GM11168 (cell line): ENCODE results near the gene PTPN5.
"Not testable (repeated sequence)": the region's sequence is repeated elsewhere in the genome, so short reads cannot be mapped to it uniquely, and the experiment has no call there.

ENCODE experiments used
- in situ Hi-C: fragments of 300-500 bp; cut with MboI; formaldehyde crosslinking; loops from one replicate; pipeline ENCODE4 v1.12.0; 2022; ENCODE audit warnings: low sequenced_read_pairs; ENCODE audit not compliant: unreplicated experiment

PTPN5 gene

DNA sequence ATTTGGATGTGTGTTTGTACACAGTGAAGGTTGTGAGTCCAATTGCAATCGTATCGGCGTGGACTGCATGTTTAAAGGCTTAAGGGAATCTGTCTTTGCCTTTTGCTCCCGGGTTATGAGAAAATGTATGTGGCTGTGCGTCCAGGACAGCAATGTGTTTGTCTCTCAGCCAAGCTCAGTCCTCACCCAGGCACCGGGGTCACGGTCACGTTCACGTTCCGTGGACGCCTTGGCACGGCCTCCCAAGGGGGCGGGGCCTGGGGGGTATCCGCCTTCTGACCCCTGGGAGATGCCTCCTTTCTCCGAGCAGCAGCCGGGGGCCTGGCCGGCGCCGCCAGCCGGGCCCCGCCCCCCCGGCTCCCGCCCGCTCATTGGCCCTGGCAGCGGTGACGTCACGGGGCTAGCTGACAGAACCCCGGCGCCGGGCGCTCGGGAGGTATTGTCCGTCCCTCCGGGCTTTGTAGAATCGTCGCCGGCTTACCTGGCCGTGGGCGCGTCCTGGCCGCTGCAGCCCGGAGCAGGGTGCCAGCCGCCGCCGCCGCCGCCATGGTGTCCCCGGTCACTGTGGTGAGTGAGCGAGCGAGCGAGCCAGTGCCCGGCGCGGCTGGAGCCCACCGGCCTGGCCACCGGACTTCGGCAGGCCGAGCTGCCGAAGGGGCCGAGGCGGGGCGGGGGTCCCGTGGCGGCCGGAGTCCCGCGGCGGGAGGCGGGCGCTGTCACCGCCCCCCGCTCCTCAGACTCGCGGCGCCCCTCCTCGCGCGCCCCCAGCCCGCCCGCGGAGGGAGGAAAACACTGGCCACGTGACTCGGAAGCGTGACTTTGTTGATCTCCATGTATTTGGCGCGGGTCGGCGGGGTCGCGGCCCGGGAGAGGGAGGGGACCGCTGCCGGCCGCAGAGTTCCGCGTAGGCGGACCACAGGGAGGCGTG, 93.0 kb downstream of the PTPN5 start, which contains the start of gene TMEM86A:
Gene TMEM86A (plus strand): TSS at position 439 of the 928 bp plus-strand sequence. CDS start 108 bp downstream, at position 547.
- in situ Hi-C loops: no loop called here

DNA sequence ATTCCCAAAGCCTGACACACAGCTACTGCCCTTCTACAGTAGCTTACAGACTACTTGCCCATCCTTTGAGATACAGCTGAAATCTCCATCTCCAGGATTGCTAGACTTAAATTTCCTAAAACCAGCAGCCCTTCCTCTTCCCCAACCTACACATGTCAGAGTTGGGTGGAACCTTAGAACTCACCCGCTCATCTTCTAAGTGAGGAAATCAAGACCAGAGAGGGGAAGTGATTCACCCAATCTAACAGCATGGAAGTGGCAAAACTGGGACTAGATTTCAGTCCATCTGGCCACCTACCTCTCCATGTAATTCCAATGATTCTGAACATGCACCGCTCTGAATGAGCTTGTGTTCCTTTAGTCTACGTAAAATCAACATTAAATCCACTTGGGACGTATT, 94.0 kb downstream of the PTPN5 start:
- in situ Hi-C loops: no loop called here

DNA sequence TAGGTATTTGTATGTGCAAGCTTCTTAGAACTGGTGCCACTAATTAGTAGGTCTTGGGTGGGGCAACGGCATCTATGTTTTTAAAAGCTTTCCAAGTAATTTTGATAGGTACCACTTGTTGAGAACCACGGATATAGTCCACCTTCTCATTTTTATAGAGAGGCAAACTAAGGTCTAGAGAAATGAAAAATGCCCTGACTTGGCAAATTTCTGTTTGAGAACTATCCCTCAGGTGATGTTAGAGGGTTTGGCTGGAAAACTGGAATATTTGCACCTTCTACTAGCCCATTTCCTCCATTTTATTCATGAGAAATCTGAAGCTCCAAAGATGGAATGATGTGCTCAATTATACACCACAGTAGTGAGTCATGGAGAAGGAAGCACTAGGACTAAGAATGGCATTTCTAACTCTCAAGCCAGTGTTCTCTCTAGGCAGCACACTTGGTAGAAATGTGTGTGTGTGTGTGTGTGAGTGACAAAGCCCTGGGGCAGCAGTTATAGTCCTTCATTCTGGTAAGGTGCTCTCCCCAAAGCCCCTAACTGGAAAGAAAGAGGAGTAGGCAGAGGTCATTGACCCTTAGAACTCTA, 94.9 kb downstream of the PTPN5 start:
- in situ Hi-C loops: no loop called here

DNA sequence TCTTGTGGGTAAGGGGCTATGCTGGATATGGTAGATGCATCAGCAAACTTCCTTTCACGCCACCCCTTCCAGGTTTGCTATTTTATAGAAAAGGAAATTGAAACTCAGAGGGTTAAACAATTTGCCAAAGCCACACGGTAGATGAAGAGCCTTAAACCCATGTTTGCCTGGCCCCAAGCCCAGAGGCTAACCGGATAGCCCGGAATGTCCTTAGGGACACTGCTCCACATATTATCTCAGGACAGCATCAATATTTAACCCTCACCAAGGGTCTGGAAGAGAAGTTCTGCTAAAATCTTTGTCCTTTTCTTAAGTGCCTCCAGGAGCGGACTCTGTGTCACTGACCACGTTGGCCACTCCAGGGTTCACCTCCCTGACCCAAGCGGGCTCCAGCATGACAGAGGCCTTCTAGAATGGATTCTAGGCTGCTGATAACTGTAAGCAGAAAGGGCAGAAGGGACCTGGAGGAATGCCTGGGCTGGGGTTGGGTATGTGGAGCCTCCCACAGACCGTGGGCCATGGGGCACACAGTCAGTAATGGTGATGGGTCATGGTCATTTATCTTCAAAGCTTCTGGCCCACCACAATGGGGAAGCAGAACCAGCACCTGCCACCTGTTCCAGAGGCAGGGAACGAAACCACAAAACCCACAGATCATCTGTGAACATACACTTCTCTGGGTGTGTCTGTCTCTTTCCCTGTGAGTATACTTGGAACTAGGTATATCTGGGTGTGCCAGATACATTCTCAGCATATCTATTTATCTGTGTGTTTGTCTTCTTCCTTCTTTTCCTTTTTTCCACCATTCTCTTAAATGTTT, 98.4 kb downstream of the PTPN5 start:
- in situ Hi-C loops: no loop called here

DNA sequence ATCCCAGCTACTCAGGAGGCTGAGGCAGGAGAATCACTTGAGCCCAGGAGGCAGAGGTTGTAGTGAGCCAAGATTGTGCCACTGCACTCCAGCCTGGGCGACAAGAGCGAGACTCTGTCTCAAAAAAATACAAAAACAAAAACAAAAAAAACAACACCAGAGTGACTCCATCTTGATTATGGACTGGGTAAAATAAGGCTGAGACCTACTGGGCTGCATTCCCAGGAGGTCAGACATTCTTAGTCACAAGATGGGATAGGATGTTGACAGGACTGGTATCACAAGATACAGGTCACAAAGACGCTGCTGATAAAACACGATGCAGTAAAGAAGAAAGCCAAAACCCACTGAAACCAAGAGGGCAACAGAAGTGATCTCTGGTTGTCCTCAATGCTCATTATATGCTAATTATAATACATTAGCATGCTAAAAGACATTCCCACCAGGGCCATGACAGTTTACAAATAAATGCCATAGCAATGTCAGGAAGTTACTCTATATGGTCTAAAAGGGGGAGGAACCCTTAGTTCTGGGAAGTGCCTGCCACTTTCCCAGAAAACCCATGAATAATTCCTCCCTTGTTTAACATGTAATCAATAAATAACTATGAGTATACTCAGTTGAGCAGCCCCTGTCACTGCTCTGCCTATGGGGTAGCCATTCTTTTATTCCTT, 100.0 kb downstream of the PTPN5 start:
- in situ Hi-C loops: not testable (repeated sequence)

- in situ Hi-C loops: no loop called here
These were observed 107.3 kb downstream of the PTPN5 start for GRCh38 chr11:18684267-18684666.

- in situ Hi-C loops: no loop called here
These were observed 109.1 kb downstream of the PTPN5 start for GRCh38 chr11:18682466-18682865.

DNA sequence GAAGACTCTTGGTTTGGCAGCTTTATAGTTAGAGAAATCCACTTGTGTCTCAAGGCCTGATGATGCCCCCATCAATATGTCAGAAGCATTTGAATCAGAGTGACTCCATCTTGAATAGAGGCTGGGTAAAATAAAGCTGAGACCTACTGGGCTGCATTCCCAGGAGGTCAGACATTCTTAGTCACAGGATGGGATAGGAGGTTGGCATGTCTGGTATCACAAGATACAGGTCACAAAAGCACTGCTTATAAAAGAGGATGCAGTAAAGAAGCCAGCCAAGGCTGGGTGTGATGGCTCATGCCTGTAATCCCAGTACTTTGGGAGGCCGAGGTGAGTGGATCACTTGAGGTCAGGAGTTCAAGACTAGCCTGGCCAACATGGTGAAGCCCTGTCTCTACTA, 109.6 kb downstream of the PTPN5 start:
- in situ Hi-C loops: not testable (repeated sequence)
